Middle frontal gyrus (tissue), 1 donor: ENCODE results near the gene CAMKMT.

ENCODE experiments used
- DNase-seq: peaks from one replicate; pipeline ENCODE4 v3.0.0-alpha.2; 2015; ENCODE audit warnings: low spot score; ENCODE audit errors: extremely low spot score

The CAMKMT gene

GRCh38 chr2:44638649-44639048, 276.9 kb downstream of the CAMKMT start:
- no peak for DNase-seq

- DNase-seq: no peak
Measured at GRCh38 chr2:44639399-44639798, 277.7 kb downstream of the CAMKMT start.

GRCh38 chr2:44642123-44642857, 280.5 kb downstream of the CAMKMT start:
- DNase-seq: no peak

- no peak for DNase-seq
Measured at GRCh38 chr2:44645937-44646336, 284.2 kb downstream of the CAMKMT start.

- no peak for DNase-seq
Measured at GRCh38 chr2:44649381-44649780, 287.6 kb downstream of the CAMKMT start.

GRCh38 chr2:44650796-44651195, 289.0 kb downstream of the CAMKMT start:
- DNase-seq: no peak

GRCh38 chr2:44651974-44652373, 290.2 kb downstream of the CAMKMT start:
- DNase-seq: no peak

- DNase-seq: no peak
Measured at GRCh38 chr2:44652701-44653100, 291.0 kb downstream of the CAMKMT start.

- DNase-seq: no peak
Measured at GRCh38 chr2:44655401-44655864, 293.7 kb downstream of the CAMKMT start.

- DNase-seq: no peak
Measured at GRCh38 chr2:44656460-44656859, 294.7 kb downstream of the CAMKMT start.

- DNase-seq: no peak
Measured at GRCh38 chr2:44663471-44664073, 301.8 kb downstream of the CAMKMT start.

- no peak for DNase-seq
Measured at GRCh38 chr2:44668336-44668735, 306.6 kb downstream of the CAMKMT start.

- DNase-seq: no peak
Measured at GRCh38 chr2:44671276-44671675, 309.5 kb downstream of the CAMKMT start.

- DNase-seq: no peak
Measured at GRCh38 chr2:44671916-44672315, 310.2 kb downstream of the CAMKMT start.

- no peak for DNase-seq
Measured at GRCh38 chr2:44672431-44672830, 310.7 kb downstream of the CAMKMT start.

- no peak for DNase-seq
Measured at GRCh38 chr2:44674473-44675284, 312.9 kb downstream of the CAMKMT start.

GRCh38 chr2:44676379-44676778, 314.6 kb downstream of the CAMKMT start:
- DNase-seq: no peak

- no peak for DNase-seq
Measured at GRCh38 chr2:44679584-44679983, 317.8 kb downstream of the CAMKMT start.

- no peak for DNase-seq
Measured at GRCh38 chr2:44679990-44680389, 318.2 kb downstream of the CAMKMT start.

- no peak for DNase-seq
Measured at GRCh38 chr2:44680424-44680971, 318.8 kb downstream of the CAMKMT start.

- no peak for DNase-seq
Measured at GRCh38 chr2:44680983-44681531, 319.3 kb downstream of the CAMKMT start.

GRCh38 chr2:44682459-44682858, 320.7 kb downstream of the CAMKMT start:
- DNase-seq: no peak
